ENCODE measurements around the gene ASB13. TPM values are rescaled to one million over a fixed set of nuclear protein-coding genes. Genes with fewer than 3 reads are reported as not detected.

Gene ASB13
- total RNA-seq, 1 donor = 9.1 TPM

GRCh38 chr10:5684971-5685763 lies 18.8 kb upstream of the ASB13 start:
- peak overlapping the region; percentile 85 for H3K4me3 ChIP-seq (ENCODE audit: low read depth, low read length)
- peak; percentile 80 for DNase-seq (ENCODE audit: low read depth)
- peak; percentile 55 for TF ChIP-seq CTCF (IDR thresholded peaks at IDR 0.05; ENCODE audit: insufficient read depth, low read depth, low read length)

- H3K4me3 ChIP-seq (ENCODE audit: low read depth, low read length) = peak within 1 kb of the TSS; percentile 85
- TF ChIP-seq CTCF (IDR thresholded peaks at IDR 0.05; ENCODE audit: insufficient read depth, low read depth, low read length) = no peak
Observed at GRCh38 chr10:5684318-5684970, 18.0 kb upstream of the ASB13 start, which contains the start of gene TASOR2. Gene TASOR2, plus strand, starts transcription at chr10:5684838. Its CDS starts 35,805 bp downstream, at chr10:5720643.

GRCh38 chr10:5683065-5683464 lies 16.7 kb upstream of the ASB13 start:
- no peak overlapping the region for H3K4me3 ChIP-seq (ENCODE audit: low read depth, low read length)

More at GRCh38 chr10:5684318-5684970, 18.0 kb upstream of the ASB13 start, which contains the start of gene TASOR2:
- DNase-seq (ENCODE audit: low read depth) = peak; percentile 98

GRCh38 chr10:5681930-5682329 lies 15.5 kb upstream of the ASB13 start:
- H3K4me3 ChIP-seq (ENCODE audit: low read depth, low read length) = no peak overlapping the region
- TF ChIP-seq CTCF (IDR thresholded peaks at IDR 0.05; ENCODE audit: insufficient read depth, low read depth, low read length) = no peak
- no peak for DNase-seq (ENCODE audit: low read depth)

More at GRCh38 chr10:5683065-5683464, 16.7 kb upstream of the ASB13 start:
- no peak for DNase-seq (ENCODE audit: low read depth)
- TF ChIP-seq CTCF (IDR thresholded peaks at IDR 0.05; ENCODE audit: insufficient read depth, low read depth, low read length) = no peak

- DNase-seq (ENCODE audit: low read depth) = no peak
- no peak for TF ChIP-seq CTCF (IDR thresholded peaks at IDR 0.05; ENCODE audit: insufficient read depth, low read depth, low read length)
- H3K4me3 ChIP-seq (ENCODE audit: low read depth, low read length) = no peak overlapping the region
Observed at GRCh38 chr10:5679606-5680005, 13.2 kb upstream of the ASB13 start.

- no peak for TF ChIP-seq CTCF (IDR thresholded peaks at IDR 0.05; ENCODE audit: insufficient read depth, low read depth, low read length)
- H3K4me3 ChIP-seq (ENCODE audit: low read depth, low read length) = no peak overlapping the region
- DNase-seq (ENCODE audit: low read depth) = no peak
Observed at GRCh38 chr10:5679037-5679435, 12.6 kb upstream of the ASB13 start.

Data from fibroblast of villous mesenchyme (primary cell).